Activated effector memory CD4-positive, alpha-beta T cell treated with anti-CD3 and anti-CD28 coated beads, Interleukin-2, amount 50 U/mL, for 16 hours (primary cell): Measurements from ENCODE around the gene CEPT1.

Experiments used
- DNase-seq: peaks from one replicate; pipeline ENCODE4 v3.0.0-alpha.2; 2020

CEPT1 gene

DNA sequence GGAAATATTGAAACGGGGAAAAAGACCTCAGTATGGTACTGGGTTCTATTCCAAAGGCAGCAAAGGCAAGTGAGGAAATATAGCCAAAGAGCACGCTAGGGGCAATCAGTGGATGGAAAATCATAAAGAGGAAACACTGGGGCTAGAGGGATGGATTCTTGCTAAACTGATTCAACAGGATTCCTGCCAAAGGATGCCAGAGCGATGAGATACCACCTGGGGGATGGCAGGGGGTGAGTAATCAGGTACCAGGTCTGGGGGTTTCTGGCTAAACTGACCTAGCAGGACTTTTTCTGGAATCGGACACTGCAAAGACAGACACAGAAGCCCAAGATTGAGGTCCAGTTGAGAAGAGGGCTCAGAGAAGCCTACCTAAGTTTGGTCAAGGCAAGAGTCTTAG lies 94.2 kb downstream of the CEPT1 start:
- no peak for DNase-seq
